ENCODE measurements around the gene PREPL. TPM values are rescaled to one million over a fixed set of nuclear protein-coding genes. Genes with fewer than 3 reads are reported as not detected.
A peak's percentile ranks its signal among the peaks of the same experiment; 100 is the strongest.

PREPL gene
- total RNA-seq, 1 experiment from 2014 or later, result 46.4 TPM

DNA sequence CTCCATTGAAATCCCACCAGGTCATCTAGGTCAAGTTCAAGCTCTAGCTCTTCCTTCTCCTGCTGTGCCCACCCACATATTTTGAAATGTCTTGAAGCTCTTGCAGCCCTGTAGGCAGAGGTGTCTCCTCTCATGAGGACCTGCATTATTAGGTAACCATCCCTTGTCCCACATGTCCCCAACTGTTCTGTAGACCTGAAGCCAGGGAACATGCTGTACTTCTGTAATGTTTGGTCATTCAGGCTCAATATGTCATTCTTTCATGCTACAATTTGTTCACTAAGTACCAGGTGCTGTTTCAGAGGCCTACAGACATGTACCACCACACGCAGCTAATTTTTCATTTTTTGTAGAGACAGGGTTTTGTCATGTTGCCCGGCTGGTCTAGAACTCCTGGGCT is 63.9 kb downstream of the PREPL start:
- H3K36me3 ChIP-seq (ENCODE audit: control insufficient read depth, insufficient read depth, low read length), result no peaks in the 10 kb centered on the region
- Mint-ChIP-seq H3K27me3 (ENCODE audit: insufficient read depth, unreplicated experiment) (no peaks in the 10 kb centered on the region), H3K36me3 (ENCODE audit: insufficient read depth, unreplicated experiment) (peaks cover 6% of the 10 kb centered on the region), H3K4me1 (ENCODE audit: low read depth, unreplicated experiment) (peaks cover 40% of the 10 kb centered on the region), H3K4me3 (ENCODE audit: unreplicated experiment) (no peak overlapping the region), H3K27ac (ENCODE audit: unreplicated experiment) (no peak overlapping the region), H3K9me3 (ENCODE audit: unreplicated experiment) (peaks cover 8% of the 10 kb centered on the region)
- CTCF ChIA-PET, result no interaction called here
- no peaks in the 10 kb centered on the region for H3K27me3 ChIP-seq (replicated peaks; ENCODE audit: control insufficient read depth, insufficient read depth, low read length)
- BruUV-seq (replicated peaks), result no TSS peak
- no peak overlapping the region for H3K4me3 ChIP-seq (ENCODE audit: low read depth, low read length)
- DNase-seq, result no peak
- no peaks in the 10 kb centered on the region for H3K9me3 ChIP-seq
- H3K4me1 ChIP-seq, result peaks cover 30% of the 10 kb centered on the region
- intact Hi-C loops (cut with micrococcal nuclease; ENCODE audit: unreplicated experiment), result no loop called here
- no peak for TF ChIP-seq CTCF (IDR thresholded peaks at IDR 0.05; ENCODE audit: insufficient read depth in 1 of 2, low read depth in 1 of 2, low read length in 1 of 2, severe bottlenecking in 1 of 2, unreplicated experiment in 1 of 2)
- POLR2A ChIA-PET, result no interaction called here

DNA sequence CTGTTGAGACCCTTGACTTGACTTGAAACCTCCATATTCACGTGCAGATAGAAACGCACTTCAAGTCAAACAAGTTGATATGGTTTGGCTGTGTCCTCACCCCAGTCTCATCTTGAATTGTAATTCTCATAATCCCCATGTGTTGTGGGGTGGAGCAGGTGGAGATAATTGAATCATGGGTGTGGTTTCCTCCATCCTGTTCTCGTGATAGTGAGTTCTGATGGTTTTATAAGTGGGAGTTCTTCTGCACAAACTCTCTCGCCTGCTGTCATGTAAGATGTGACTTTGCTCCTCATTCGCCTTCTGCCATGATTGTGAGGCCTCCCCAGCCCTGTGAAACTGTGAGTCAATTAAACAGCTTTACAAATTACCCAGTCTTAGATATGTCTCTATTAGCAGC is 64.6 kb downstream of the PREPL start:
- Histone ChIP-seq H3K9me3 (no peaks in the 10 kb centered on the region), H3K4me1 (peaks cover 38% of the 10 kb centered on the region), H3K36me3 (ENCODE audit: control insufficient read depth, insufficient read depth, low read length) (no peaks in the 10 kb centered on the region), H3K27me3 (replicated peaks; ENCODE audit: control insufficient read depth, insufficient read depth, low read length) (no peaks in the 10 kb centered on the region), H3K4me3 (ENCODE audit: low read depth, low read length) (no peak overlapping the region)
- intact Hi-C loops (cut with micrococcal nuclease; ENCODE audit: unreplicated experiment), result no loop called here
- ChIA-PET POLR2A (no interaction called here), CTCF (interaction anchor here (2.2 to 2.4 kb wide), 2 partner anchors 51 to 253 kb away, joined by 11 to 21 read pairs; no protein-coding TSS in a partner anchor)
- no peak for DNase-seq
- peaks cover 8% of the 10 kb centered on the region for H3K9me3 Mint-ChIP-seq (ENCODE audit: unreplicated experiment)
- no peak overlapping the region for H3K4me3 Mint-ChIP-seq (ENCODE audit: unreplicated experiment)
- BruUV-seq (replicated peaks), result no TSS peak
- peaks cover 6% of the 10 kb centered on the region for H3K36me3 Mint-ChIP-seq (ENCODE audit: insufficient read depth, unreplicated experiment)
- TF ChIP-seq CTCF (IDR thresholded peaks at IDR 0.05; ENCODE audit: insufficient read depth in 1 of 2, low read depth in 1 of 2, low read length in 1 of 2, severe bottlenecking in 1 of 2, unreplicated experiment in 1 of 2), result no peak
- H3K27ac Mint-ChIP-seq (ENCODE audit: unreplicated experiment), result no peak overlapping the region
- H3K4me1 Mint-ChIP-seq (ENCODE audit: low read depth, unreplicated experiment), result peaks cover 44% of the 10 kb centered on the region
- no peaks in the 10 kb centered on the region for H3K27me3 Mint-ChIP-seq (ENCODE audit: insufficient read depth, unreplicated experiment)

GRCh38 chr2:44295633-44296359 is 65.5 kb downstream of the PREPL start:
- ChIA-PET CTCF (interaction anchor here (0.7 to 2.4 kb wide), 11 partner anchors 13 to 257 kb away, joined by 3 to 21 read pairs (median 3); partner anchors contain the start of genes CAMKMT and PREPL), POLR2A (interaction anchor here (0.9 kb wide), 1 partner anchor 171 kb away, joined by 3 read pairs; no protein-coding TSS in a partner anchor)
- Histone ChIP-seq H3K9me3 (no peaks in the 10 kb centered on the region), H3K36me3 (ENCODE audit: control insufficient read depth, insufficient read depth, low read length) (no peaks in the 10 kb centered on the region), H3K4me1 (peaks cover 44% of the 10 kb centered on the region), H3K4me3 (ENCODE audit: low read depth, low read length) (no peak overlapping the region), H3K27me3 (replicated peaks; ENCODE audit: control insufficient read depth, insufficient read depth, low read length) (no peaks in the 10 kb centered on the region)
- Mint-ChIP-seq H3K36me3 (ENCODE audit: insufficient read depth, unreplicated experiment) (peaks cover 6% of the 10 kb centered on the region), H3K9me3 (ENCODE audit: unreplicated experiment) (peaks cover 8% of the 10 kb centered on the region), H3K27me3 (ENCODE audit: insufficient read depth, unreplicated experiment) (no peaks in the 10 kb centered on the region), H3K4me1 (ENCODE audit: low read depth, unreplicated experiment) (peaks cover 44% of the 10 kb centered on the region), H3K4me3 (ENCODE audit: unreplicated experiment) (no peak overlapping the region), H3K27ac (ENCODE audit: unreplicated experiment) (peak overlapping the region; percentile 83)
- peak; percentile 34 to 55 for TF ChIP-seq CTCF (IDR thresholded peaks at IDR 0.05; ENCODE audit: insufficient read depth in 1 of 2, low read depth in 1 of 2, low read length in 1 of 2, severe bottlenecking in 1 of 2, unreplicated experiment in 1 of 2)
- BruUV-seq (replicated peaks), result no TSS peak
- intact Hi-C loops (cut with micrococcal nuclease; ENCODE audit: unreplicated experiment), result loop anchor here (1.0 kb wide), 2 partner anchors 208 to 251 kb away; no protein-coding TSS in a partner anchor
- peak; percentile 49 to 60 for DNase-seq
